ENCODE measurements around the gene THRB.

The THRB gene

GRCh38 chr3:24523988-24524727, 29.5 kb upstream of the THRB start:
- Histone ChIP-seq H3K18ac (ENCODE audit: low read length) (no peak overlapping the region), H3K27ac (ENCODE audit: low read depth, low read length) (no peak overlapping the region), H4K5ac (ENCODE audit: low read length) (no peak overlapping the region), H2BK5ac (ENCODE audit: low read length) (no peak overlapping the region), H3K4me3 (ENCODE audit: low read length) (no peak overlapping the region), H3K36me3 (ENCODE audit: control insufficient read depth, insufficient read depth, low read length) (no peaks in the 10 kb centered on the region), H2BK120ac (ENCODE audit: low read depth, low read length) (no peak overlapping the region), H3K4me1 (ENCODE audit: control insufficient read depth, low read depth, low read length) (peaks cover 12% of the 10 kb centered on the region), H3K79me1 (ENCODE audit: low read length) (no peaks in the 10 kb centered on the region), H4K8ac (ENCODE audit: low read depth, low read length) (no peak overlapping the region), H3K4ac (ENCODE audit: low read depth, low read length) (no peak overlapping the region), H2BK15ac (replicated peaks; ENCODE audit: low read depth) (no peak overlapping the region), H3K4me2 (ENCODE audit: low read length) (no peak overlapping the region), H3K79me2 (ENCODE audit: control insufficient read depth, insufficient read depth, low read length) (no peaks in the 10 kb centered on the region), H3K9ac (ENCODE audit: low read length) (no peak overlapping the region), H3K27me3 (ENCODE audit: insufficient read depth, low read length, poor library complexity) (peaks cover 15% of the 10 kb centered on the region), H2AK5ac (ENCODE audit: low read length) (no peak overlapping the region), H3K56ac (ENCODE audit: low read length) (no peak overlapping the region), H3K23ac (ENCODE audit: low read length) (no peak overlapping the region)
- no peak for DNase-seq
- WGBS (ENCODE audit: extremely low coverage, insufficient coverage, low lambda C conversion rate): no CpG with 5 or more reads among the region's 3 CpGs

- WGBS (ENCODE audit: extremely low coverage, insufficient coverage, low lambda C conversion rate): no CpG with 5 or more reads among the region's 2 CpGs
- H4K5ac ChIP-seq (ENCODE audit: low read length): no peak overlapping the region
These were observed 28.6 kb upstream of the THRB start for GRCh38 chr3:24523215-24523614.

GRCh38 chr3:24522146-24522579, 27.5 kb upstream of the THRB start:
- Histone ChIP-seq H3K79me1 (ENCODE audit: low read length) (no peaks in the 10 kb centered on the region), H3K23ac (ENCODE audit: low read length) (no peak overlapping the region), H2BK5ac (ENCODE audit: low read length) (no peak overlapping the region), H3K4me3 (ENCODE audit: low read length) (peak overlapping the region; percentile 45), H4K5ac (ENCODE audit: low read length) (no peak overlapping the region), H3K4ac (ENCODE audit: low read depth, low read length) (no peak overlapping the region), H3K9ac (ENCODE audit: low read length) (peak overlapping the region; percentile 57), H3K56ac (ENCODE audit: low read length) (peak overlapping the region; percentile 73), H4K8ac (ENCODE audit: low read depth, low read length) (no peak overlapping the region), H3K4me1 (ENCODE audit: control insufficient read depth, low read depth, low read length) (peaks cover 12% of the 10 kb centered on the region), H3K36me3 (ENCODE audit: control insufficient read depth, insufficient read depth, low read length) (no peaks in the 10 kb centered on the region), H2BK15ac (replicated peaks; ENCODE audit: low read depth) (no peak overlapping the region), H3K18ac (ENCODE audit: low read length) (no peak overlapping the region), H3K27ac (ENCODE audit: low read depth, low read length) (no peak overlapping the region), H2BK120ac (ENCODE audit: low read depth, low read length) (no peak overlapping the region), H3K79me2 (ENCODE audit: control insufficient read depth, insufficient read depth, low read length) (no peaks in the 10 kb centered on the region), H2AK5ac (ENCODE audit: low read length) (no peak overlapping the region), H3K4me2 (ENCODE audit: low read length) (peak overlapping the region; percentile 90), H3K27me3 (ENCODE audit: insufficient read depth, low read length, poor library complexity) (peaks cover 16% of the 10 kb centered on the region)
- peak; percentile 25 for DNase-seq
- WGBS (ENCODE audit: extremely low coverage, insufficient coverage, low lambda C conversion rate): no CpG with 5 or more reads among the region's 16 CpGs

More at GRCh38 chr3:24523215-24523614, 28.6 kb upstream of the THRB start:
- Histone ChIP-seq H2BK5ac (ENCODE audit: low read length) (no peak overlapping the region), H2AK5ac (ENCODE audit: low read length) (no peak overlapping the region), H4K8ac (ENCODE audit: low read depth, low read length) (no peak overlapping the region), H2BK120ac (ENCODE audit: low read depth, low read length) (no peak overlapping the region), H3K18ac (ENCODE audit: low read length) (no peak overlapping the region), H3K9ac (ENCODE audit: low read length) (no peak overlapping the region), H3K27me3 (ENCODE audit: insufficient read depth, low read length, poor library complexity) (peaks cover 16% of the 10 kb centered on the region), H3K27ac (ENCODE audit: low read depth, low read length) (no peak overlapping the region), H2BK15ac (replicated peaks; ENCODE audit: low read depth) (no peak overlapping the region), H3K4me1 (ENCODE audit: control insufficient read depth, low read depth, low read length) (peaks cover 12% of the 10 kb centered on the region), H3K79me2 (ENCODE audit: control insufficient read depth, insufficient read depth, low read length) (no peaks in the 10 kb centered on the region), H3K4me3 (ENCODE audit: low read length) (no peak overlapping the region), H3K56ac (ENCODE audit: low read length) (no peak overlapping the region), H3K23ac (ENCODE audit: low read length) (no peak overlapping the region), H3K4me2 (ENCODE audit: low read length) (no peak overlapping the region), H3K36me3 (ENCODE audit: control insufficient read depth, insufficient read depth, low read length) (no peaks in the 10 kb centered on the region), H3K79me1 (ENCODE audit: low read length) (no peaks in the 10 kb centered on the region), H3K4ac (ENCODE audit: low read depth, low read length) (no peak overlapping the region)
- DNase-seq: no peak

GRCh38 chr3:24521420-24522145, 26.9 kb upstream of the THRB start:
- Histone ChIP-seq H2AK5ac (ENCODE audit: low read length) (no peak overlapping the region), H3K4ac (ENCODE audit: low read depth, low read length) (peak overlapping the region; percentile 17), H3K4me2 (ENCODE audit: low read length) (peak overlapping the region; percentile 90), H2BK120ac (ENCODE audit: low read depth, low read length) (peak overlapping the region; percentile 63), H3K27me3 (ENCODE audit: insufficient read depth, low read length, poor library complexity) (peaks cover 16% of the 10 kb centered on the region), H3K23ac (ENCODE audit: low read length) (no peak overlapping the region), H3K18ac (ENCODE audit: low read length) (peak overlapping the region; percentile 24), H3K79me1 (ENCODE audit: low read length) (no peaks in the 10 kb centered on the region), H3K4me1 (ENCODE audit: control insufficient read depth, low read depth, low read length) (peaks cover 12% of the 10 kb centered on the region), H3K36me3 (ENCODE audit: control insufficient read depth, insufficient read depth, low read length) (no peaks in the 10 kb centered on the region), H4K5ac (ENCODE audit: low read length) (no peak overlapping the region), H3K79me2 (ENCODE audit: control insufficient read depth, insufficient read depth, low read length) (no peaks in the 10 kb centered on the region), H3K9ac (ENCODE audit: low read length) (peak overlapping the region; percentile 57), H3K27ac (ENCODE audit: low read depth, low read length) (no peak overlapping the region), H4K8ac (ENCODE audit: low read depth, low read length) (no peak overlapping the region), H2BK5ac (ENCODE audit: low read length) (no peak overlapping the region), H3K4me3 (ENCODE audit: low read length) (peak overlapping the region; percentile 45), H2BK15ac (replicated peaks; ENCODE audit: low read depth) (no peak overlapping the region), H3K56ac (ENCODE audit: low read length) (peak overlapping the region; percentile 73)
- whole genome bisulfite sequencing (ENCODE audit: extremely low coverage, insufficient coverage, low lambda C conversion rate): no CpG with 5 or more reads among the region's 79 CpGs
- peak; percentile 67 for DNase-seq

- H3K4me3 ChIP-seq (ENCODE audit: low read length): no peak overlapping the region
- H3K56ac ChIP-seq (ENCODE audit: low read length): peak overlapping the region; percentile 73
- no peaks in the 10 kb centered on the region for H3K36me3 ChIP-seq (ENCODE audit: control insufficient read depth, insufficient read depth, low read length)
- H3K4ac ChIP-seq (ENCODE audit: low read depth, low read length): no peak overlapping the region
- peak overlapping the region; percentile 57 for H3K9ac ChIP-seq (ENCODE audit: low read length)
- H3K18ac ChIP-seq (ENCODE audit: low read length): peak overlapping the region; percentile 24
- H3K23ac ChIP-seq (ENCODE audit: low read length): peak overlapping the region; percentile 57
- H4K5ac ChIP-seq (ENCODE audit: low read length): no peak overlapping the region
- H3K79me1 ChIP-seq (ENCODE audit: low read length): no peaks in the 10 kb centered on the region
- no peak overlapping the region for H2BK15ac ChIP-seq (replicated peaks; ENCODE audit: low read depth)
- WGBS (ENCODE audit: extremely low coverage, insufficient coverage, low lambda C conversion rate): no CpG with 5 or more reads among the region's 8 CpGs
- no peak overlapping the region for H2BK120ac ChIP-seq (ENCODE audit: low read depth, low read length)
- no peak overlapping the region for H2AK5ac ChIP-seq (ENCODE audit: low read length)
- H3K4me2 ChIP-seq (ENCODE audit: low read length): peak overlapping the region; percentile 90
- no peak overlapping the region for H4K8ac ChIP-seq (ENCODE audit: low read depth, low read length)
- H3K27me3 ChIP-seq (ENCODE audit: insufficient read depth, low read length, poor library complexity): peaks cover 16% of the 10 kb centered on the region
- peaks cover 12% of the 10 kb centered on the region for H3K4me1 ChIP-seq (ENCODE audit: control insufficient read depth, low read depth, low read length)
- no peak for DNase-seq
- H3K27ac ChIP-seq (ENCODE audit: low read depth, low read length): no peak overlapping the region
- H2BK5ac ChIP-seq (ENCODE audit: low read length): no peak overlapping the region
- no peaks in the 10 kb centered on the region for H3K79me2 ChIP-seq (ENCODE audit: control insufficient read depth, insufficient read depth, low read length)
These were observed 26.3 kb upstream of the THRB start for GRCh38 chr3:24520976-24521419.
